GM19467 (cell line): Measurements from ENCODE around the gene ADNP.
A peak's percentile ranks its signal among the peaks of the same experiment; 100 is the strongest.
"Not testable (repeated sequence)": the region's sequence is repeated elsewhere in the genome, so short reads cannot be mapped to it uniquely, and the experiment has no call there.

Experiments used
- ATAC-seq: cut with Tn5 transposase; IDR thresholded peaks from one replicate; pipeline ENCODE4 v1.9.1; 2021; ENCODE audit warnings: mild to moderate bottlenecking, moderate library complexity; ENCODE audit not compliant: unreplicated experiment

Gene ADNP

DNA sequence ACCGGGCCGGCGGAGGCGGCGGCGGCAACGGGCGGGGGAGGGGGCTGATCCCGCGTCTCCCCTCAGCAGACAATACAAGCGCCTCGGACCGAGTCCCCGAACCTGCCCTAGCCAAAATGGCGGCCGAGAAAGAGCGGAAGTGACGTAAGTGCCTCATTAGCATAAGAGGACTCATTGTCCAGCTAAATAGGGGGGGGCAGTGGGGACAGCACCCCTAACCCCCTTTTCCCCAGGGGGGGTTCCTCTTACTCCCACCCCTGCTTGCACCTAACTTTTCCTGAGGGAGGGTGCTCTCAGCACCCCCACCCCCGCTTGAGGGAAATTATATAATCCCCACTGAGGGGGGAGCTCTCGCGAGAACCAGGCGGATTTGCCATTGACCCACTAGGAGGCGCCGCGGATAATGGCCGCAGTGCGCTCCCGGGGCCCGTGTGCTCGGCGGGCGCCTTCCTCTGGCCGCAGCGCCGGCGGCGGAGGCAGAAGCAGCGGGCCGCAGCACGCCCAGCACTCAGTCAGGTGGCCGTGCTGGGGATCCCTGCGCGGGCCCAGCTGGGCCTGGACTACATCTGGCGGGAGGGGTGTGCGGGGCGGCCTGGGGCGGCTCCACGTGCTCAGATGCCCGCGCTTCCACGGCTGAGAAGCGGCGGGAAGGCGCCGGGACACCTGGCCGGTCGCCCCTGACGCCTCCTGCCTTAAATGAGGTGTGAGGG is at the start of gene ADNP:
Gene ADNP (minus strand): TSS at position 132 of the 710 bp plus-strand sequence. CDS start 27,441 bp downstream, outside the sequence.
- peak; percentile 43 for ATAC-seq

DNA sequence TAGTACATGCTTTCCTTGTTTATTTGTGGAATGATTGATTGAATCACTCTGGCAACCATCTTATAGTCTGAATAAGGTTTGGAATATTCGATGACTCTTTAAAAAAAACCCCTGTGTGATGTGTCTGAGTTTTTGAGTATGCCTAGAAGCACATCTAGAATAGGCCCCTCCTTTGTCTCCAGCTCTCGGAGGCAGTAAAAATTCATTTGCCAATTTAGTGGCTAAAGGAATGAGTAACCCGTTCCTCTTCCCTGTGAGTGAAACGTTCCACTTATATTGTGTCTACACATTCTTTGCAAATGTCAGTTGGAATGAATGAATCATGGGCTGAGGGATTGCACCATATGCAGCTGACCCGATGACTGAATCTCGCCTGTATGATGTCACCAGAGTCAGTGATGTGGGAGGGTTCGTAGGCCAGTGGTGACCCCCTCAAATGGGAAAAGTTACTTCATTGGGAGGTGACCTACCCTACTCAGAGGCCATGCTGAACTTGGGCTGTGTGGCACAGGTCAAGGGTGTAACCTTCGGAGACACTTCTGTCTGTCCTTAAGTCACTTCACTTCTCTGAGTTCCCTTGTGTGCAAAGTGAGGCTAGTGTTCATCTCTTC is 48.9 kb upstream of the ADNP start:
- ATAC-seq = no peak

DNA sequence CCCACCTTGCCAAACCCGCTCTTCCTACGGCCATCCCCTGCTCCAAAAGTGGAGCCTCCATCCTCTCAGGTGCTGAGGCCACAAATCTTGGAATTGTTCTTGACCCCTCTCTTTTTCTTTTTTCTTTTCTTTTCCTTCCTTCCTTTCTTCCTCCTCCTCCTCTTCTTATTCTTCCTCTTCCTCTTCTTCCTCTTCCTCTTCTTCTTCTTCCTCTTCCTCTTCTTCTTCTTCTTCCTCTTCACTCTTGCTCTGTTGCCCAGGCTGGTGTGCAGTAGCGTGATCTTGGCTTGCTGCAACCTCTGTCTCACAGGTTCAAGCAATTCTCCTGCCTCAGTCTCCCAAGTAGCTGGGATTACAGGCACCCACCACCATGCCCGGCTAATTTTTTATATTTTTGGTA is 47.3 kb upstream of the ADNP start:
- ATAC-seq = not testable (repeated sequence)

DNA sequence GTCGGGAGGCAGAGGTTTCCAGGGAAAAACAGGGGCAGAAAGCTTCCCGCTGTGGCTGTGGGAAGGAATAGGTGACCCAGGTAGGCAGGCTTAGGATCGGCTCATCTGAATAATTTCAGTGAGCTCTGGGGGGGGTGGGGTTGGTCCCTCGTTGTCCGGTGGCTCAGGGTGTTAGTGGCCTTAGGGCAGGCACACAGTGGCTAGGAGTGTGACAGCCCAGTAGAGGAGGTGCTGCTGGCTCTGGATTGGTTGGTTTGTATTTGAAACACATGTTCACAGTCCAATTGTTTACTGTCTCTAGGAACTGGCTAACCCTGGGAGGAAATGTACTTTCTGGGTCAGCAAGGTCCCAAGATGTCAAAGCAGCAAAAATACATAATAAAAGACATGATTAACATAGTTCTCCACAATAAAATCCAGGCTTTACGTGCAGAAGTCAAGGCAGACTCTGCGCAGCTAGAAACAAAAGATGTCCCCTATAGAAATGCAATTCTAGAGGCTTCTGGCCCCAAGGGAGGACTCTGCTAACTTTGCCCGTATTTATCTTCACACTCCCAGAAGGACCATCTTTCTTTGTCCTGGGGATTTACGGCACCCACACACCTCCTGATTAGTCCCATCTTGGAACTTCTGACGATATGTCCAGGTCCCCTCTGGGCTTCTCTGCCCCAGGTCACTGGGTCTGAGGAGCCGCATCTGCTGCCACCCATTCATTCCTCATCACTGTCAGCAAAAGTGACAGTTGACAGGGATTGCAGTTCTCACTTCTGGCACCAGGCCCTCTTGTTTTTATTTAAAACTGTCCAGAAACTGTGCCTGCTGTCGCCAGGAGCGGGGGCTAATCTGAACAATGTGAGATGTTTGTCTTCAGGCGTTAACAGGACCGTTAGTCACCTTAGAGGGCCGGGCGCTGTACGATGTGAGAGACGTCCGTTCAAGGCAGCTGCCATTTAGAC is 46.1 kb upstream of the ADNP start:
- ATAC-seq = no peak

DNA sequence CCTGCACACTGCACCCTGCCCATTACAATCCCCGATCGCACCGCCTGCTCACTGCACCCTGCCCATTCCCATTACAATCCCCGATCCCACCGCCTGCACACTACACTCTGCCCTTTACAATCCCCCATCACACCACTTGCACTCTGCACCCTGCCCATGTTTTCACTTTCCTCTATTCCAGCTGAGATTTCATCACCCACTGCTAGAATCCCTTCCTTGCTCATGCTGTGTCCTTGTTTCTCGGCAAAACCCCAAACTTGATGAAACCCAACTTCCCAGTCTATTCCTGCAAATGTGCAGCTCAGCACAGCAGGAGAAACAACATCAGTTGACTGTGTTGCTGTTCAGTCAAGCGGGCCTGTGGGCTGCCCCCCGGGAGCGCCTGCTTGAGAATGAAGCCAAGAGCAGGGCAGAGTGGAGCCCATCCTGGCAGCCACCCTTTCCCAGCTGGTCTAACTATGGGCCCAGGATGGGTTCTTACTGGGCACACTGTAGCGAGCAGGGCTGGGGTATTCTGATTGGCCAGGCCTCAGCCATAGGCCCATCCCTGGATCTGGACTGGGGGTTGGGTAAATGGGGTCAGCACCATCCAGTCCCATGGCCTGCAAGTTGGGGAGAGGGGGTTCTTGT is 44.6 kb upstream of the ADNP start:
- no peak for ATAC-seq

DNA sequence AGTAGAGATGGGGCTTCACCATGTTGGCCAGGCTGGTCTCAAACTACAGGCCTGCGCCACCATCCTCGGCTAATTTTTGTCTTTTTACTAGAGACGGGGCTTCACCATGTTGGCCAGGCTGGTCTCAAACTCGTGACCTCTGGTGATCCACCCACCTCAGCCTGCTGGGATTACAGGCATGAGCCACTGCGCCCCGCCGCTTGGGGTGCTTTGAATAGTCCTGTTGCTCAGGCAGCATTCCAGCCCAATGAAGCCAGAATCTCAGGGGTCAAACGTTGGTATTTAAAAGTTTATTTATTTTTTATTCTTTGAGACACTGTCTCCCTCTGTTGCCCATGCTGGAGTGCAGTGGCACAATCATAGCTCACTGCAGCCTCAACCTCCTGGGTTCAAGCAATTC is 38.7 kb upstream of the ADNP start:
- no peak for ATAC-seq

DNA sequence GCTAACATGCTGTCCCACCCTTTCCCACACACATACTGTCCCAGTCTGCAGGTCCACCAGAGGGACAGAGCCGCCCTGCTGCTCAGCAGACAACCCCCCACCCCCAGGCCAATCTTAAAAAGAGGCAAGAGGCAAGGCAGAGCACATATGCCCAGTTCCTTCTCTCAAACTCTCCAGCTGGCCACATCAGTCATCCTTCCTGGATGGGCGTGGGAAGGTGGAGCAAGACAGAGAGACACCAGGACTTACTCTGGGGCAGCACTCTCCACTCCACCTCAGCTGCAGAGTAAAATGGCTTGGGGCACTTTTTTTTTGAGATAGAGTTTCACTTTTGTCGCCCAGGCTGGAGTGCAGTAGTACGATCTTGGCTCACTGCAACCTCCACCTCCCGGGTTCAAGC is 38.2 kb upstream of the ADNP start:
- ATAC-seq = no peak

DNA sequence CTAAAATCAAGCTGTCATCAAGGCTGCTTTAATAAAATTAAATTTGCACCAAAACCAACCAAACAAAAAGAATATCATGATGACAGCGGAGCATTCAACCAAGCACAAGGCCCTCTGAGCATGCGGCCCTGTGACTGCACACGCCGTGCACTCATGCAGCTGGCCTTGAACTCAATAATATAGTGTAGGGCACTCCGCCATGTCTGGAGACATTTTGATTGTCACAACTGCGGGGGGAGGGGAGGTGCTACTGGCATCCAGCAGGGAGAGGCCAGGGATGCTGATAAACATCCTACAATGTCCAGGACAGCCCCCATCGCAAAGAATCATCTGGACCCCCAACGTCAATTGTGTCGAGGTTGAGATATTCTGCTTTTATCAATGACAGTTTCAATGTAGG is 37.1 kb upstream of the ADNP start:
- no peak for ATAC-seq

DNA sequence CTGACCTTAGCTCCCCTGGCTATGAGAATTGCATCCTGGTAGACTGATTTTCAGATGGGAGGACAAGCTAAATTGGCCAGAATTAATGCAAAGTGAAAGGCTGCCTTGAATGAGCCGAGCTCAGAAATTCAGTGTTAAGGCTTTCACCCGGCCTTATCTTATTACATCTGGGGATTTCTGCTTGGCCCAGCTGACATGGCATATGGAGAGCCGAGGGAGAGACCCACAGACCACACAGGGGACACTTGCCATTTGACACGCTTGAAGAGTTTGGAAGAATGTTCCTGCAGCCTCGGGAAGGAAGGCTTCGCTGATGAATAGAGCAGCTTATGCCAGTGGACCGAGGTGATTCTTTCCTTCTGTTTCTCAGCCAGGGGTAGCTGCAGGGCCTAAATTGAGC is 36.3 kb upstream of the ADNP start:
- ATAC-seq = no peak

DNA sequence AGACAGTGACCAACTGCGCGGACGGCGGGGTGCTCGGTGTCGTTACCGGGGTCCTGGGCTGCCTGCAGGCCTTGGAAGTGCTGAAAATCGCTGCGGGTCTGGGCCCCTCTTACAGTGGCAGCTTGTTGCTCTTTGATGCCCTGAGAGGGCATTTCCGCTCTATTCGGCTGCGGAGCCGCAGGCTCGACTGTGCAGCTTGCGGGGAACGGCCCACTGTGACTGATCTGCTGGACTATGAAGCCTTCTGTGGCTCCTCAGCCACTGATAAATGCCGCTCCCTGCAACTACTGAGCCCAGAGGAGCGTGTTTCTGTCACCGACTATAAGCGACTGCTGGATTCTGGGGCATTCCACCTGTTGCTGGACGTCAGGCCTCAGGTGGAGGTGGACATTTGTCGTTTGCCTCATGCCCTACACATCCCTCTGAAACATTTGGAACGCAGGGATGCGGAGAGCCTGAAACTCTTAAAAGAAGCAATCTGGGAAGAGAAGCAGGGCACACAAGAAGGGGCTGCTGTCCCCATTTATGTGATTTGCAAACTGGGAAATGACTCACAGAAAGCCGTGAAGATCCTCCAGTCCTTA is 28.4 kb upstream of the ADNP start:
- no peak for ATAC-seq

DNA sequence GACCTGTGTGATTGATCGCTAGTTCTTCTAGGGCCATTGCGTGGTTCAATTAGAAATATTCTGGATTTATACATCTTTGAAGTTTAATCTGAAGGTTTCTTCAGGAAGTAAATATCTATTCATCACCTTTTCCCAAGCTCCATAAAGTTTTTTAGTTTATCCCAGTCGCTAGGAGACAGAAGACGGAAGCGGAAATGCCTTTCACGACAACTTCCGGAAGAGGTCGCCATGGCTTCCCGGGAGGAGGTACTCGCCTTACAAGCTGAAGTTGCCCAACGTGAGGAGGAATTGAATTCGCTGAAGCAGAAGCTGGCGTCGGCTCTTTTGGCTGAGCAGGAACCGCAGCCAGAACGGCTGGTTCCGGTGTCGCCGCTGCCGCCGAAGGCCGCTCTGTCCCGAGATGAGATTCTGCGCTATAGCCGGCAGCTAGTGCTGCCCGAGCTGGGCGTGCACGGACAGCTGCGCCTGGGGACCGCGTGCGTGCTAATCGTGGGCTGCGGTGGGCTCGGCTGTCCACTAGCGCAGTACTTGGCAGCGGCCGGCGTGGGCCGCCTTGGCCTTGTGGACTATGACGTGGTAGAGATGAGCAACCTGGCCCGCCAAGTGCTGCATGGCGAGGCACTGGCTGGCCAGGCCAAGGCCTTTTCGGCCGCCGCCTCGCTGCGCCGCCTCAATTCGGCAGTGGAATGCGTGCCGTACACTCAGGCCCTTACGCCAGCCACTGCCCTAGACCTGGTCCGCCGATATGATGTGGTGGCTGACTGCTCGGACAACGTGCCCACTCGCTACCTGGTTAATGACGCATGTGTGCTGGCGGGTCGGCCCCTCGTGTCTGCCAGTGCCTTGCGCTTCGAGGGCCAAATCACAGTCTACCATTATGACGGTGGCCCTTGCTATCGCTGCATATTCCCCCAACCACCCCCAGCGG is 27.6 kb upstream of the ADNP start, which contains the start of gene MOCS3:
Gene MOCS3 (plus strand): TSS at position 204 of the 928 bp plus-strand sequence. CDS start 25 bp downstream, at position 229.
- peak; percentile 75 for ATAC-seq

DNA sequence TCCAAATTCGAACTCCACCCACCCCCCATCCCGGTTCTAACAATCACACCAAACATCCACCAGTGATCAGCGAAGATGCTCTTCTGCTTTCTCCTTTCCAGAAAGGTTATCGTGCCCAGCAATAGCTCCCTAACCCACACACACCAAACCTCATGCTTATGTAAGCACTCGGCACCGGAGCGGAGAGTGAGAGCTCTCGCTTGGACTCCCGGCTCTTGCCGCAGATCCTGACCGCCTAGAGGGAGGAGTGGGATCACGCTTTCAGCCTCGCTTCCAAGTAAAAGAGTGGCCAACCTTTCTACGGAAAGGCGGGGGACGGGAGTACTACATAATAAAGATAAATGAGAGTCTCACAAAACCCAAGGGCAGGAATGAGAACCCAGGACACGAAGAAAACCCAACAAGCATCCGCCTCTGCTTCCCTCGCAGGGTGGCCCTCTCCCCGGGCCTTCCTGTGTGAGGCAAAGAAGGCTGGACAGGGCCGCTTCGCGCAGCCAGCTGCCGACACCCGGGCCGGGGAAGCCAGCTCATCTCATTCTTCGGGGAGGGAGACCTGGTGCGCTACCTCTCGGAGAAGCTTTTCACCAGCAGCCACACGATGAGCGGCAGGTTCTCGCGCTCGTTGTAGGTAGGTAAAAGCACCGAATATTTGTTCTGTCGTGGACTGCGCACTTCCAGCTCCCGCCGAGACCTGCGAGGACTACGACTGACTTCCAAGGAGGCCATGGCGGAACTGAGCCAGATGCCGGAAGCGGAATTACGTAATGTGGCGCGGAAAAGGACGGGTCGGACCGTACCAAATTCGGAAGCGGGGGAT is 26.8 kb upstream of the ADNP start, which contains the start of gene DPM1:
Gene DPM1 (minus strand): TSS at position 735 of the 817 bp plus-strand sequence. CDS start 9 bp downstream, at position 726.
- ATAC-seq = peak; percentile 67

DNA sequence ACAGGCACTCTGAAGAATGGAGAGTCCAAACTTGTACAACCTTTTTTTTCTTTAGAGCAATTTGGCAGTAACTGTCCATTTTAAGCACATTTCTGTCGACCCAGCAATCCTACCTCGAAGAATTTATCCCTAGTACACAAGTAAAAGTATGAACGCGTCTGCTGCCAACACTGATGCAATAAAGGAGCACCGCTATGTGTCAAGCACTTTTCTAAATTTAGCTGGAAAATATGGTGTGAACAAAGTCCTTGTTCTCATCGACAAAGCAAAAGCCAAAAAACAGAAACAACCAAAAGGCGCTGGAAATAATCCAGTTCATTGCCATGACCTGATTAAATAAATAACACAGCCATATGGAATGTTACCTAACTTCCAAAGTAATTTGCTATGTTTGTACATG is 26.0 kb upstream of the ADNP start:
- no peak for ATAC-seq

DNA sequence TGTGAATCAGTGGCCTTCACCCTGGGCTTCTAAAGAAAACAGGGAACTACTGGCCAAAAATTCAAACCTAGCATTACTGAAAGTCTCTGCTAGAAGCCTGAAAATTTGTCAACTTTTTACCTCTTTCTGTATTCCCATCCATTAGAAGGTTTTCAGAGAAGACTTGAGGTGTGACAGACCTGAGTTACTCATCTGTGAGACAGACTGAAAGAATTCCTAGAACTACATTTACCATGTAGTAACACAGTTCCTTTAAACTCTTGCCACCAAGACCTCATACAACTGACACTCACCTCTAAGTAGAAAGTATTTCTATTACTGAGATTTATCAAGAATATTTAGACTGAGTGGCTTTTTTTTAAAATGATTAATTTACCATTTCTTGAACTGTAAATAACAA is 22.6 kb upstream of the ADNP start:
- no peak for ATAC-seq

DNA sequence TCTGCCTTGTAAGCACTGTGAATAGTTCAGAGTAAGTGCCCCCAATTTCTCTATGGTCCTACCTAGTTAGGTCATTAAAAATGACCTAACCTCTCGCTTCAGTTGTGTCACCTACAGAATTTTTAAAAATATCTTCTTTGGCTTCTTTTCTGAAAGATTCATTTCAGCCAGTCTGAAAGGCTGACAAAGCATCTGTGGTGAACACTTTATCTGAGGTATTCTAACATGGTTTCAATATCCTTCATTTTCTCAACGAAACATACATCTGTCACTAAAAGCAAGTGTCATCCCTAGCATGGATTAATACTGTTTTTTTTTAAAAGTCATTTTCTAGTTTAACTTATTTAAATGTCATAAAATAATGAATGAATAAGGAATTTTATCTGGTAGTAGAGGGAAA is 22.0 kb upstream of the ADNP start:
- ATAC-seq = no peak

DNA sequence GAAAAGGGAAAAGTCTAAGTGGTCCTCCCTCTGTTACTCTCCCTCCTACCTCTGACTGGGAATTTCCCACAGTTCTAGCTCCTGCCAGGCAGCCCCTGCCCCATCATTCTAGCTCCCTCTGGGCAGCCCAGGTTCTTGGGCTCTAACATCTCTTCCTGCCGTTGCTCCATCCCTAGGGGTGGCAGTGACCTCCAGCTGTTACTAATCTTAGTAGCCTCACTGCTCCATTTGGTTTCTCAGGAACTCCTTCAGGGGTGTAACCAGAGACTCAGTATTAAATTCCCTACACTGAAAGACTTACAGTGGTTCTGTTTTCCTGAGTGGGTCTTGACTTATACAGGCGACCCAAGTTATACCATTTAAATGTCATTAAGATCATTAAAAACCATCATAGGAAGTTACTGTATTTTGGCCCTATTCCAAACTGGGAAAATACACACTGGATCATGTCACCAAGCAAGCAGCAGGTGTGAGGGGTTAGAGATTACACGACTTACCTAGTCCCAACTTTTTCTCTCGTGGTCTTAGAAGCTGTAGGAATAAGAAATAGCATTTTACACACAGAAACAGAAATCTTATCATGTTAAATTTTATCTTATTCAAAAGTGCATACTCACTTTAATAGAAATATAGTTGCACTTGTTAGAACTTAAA is 17.0 kb upstream of the ADNP start:
- ATAC-seq = no peak

DNA sequence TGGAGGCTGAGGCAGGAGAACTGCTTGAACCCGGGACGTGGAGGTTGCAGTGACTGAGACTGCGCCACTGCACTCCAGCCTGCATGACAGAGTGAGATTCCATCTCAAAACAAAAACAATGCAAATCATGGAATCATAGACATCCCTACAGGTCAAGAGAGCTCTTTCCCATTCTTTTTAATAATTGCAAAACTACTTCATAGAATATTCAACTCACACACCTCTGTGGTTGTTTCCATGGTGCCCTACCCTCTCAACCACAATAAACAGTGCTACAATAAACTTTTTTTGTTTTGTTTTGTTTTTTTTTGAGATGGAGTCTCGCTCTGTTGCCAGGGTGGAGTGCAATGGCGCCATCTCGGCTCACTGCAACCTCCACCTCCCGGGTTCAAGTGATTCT is 11.8 kb upstream of the ADNP start:
- ATAC-seq = no peak

DNA sequence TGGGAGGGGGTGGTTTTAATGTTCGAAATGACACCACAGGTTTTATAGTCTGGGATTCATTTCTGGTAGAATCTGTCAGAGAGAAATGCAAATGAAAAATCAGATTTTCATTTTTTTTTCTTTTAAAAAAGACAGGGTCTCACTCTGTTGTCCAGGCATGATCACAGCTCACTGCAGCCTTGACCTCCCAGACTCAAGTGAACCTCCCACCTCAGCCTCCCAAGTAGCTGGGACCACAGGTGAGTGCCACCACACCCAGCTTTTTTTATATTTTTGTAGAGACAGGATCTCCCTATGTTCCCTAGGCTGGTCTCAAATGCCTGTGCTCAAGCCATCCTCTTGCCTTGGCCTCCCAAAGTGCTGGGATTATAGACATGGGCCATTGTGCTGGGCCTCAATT is 2.4 kb upstream of the ADNP start:
- no peak for ATAC-seq
